ENCODE data around the gene JAK2.

DNA sequence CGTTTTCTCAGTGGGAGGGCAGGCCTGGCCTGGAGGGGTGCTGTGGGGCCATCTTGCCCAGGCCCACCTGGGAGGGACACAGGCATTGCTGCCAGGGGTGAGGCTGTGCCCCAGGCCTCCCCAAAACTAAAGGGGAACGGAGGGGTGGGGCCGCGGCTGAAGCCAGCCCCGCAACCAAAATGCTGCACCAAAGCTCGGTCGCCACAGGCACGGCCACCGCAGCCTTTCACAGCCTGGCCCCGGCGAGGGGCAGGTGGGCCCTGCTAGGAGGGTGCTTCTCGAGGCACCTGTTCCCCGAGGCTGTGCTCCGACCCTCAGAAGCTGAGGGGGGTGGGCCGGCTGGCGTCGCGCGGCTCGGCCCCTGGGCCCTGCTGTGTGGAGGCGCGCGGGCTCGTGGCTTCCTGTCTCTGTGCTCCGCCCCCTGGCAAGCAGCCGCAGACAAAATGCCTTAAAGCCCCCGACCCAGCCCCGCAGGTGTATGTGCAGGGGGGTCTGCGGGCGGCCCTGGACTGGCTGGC lies 57.6 kb downstream of the JAK2 start:
- no peak for TF ChIP-seq POLR2A (IDR thresholded peaks at IDR 0.05)
- TF ChIP-seq, protein P1, sequence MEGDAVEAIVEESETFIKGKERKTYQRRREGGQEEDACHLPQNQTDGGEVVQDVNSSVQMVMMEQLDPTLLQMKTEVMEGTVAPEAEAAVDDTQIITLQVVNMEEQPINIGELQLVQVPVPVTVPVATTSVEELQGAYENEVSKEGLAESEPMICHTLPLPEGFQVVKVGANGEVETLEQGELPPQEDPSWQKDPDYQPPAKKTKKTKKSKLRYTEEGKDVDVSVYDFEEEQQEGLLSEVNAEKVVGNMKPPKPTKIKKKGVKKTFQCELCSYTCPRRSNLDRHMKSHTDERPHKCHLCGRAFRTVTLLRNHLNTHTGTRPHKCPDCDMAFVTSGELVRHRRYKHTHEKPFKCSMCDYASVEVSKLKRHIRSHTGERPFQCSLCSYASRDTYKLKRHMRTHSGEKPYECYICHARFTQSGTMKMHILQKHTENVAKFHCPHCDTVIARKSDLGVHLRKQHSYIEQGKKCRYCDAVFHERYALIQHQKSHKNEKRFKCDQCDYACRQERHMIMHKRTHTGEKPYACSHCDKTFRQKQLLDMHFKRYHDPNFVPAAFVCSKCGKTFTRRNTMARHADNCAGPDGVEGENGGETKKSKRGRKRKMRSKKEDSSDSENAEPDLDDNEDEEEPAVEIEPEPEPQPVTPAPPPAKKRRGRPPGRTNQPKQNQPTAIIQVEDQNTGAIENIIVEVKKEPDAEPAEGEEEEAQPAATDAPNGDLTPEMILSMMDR (IDR thresholded peaks at IDR 0.05) = no peak
- TF ChIP-seq POLR2AphosphoS5 (IDR thresholded peaks at IDR 0.05) = no peak
